ENCODE results near the gene CSNK2A3.

Gene CSNK2A3

GRCh38 chr11:11387207-11387606 is 34.2 kb upstream of the CSNK2A3 start:
- H3K9me3 Mint-ChIP-seq, result no peaks in the 10 kb centered on the region
- no peaks in the 10 kb centered on the region for H3K4me1 Mint-ChIP-seq (ENCODE audit: low read depth)
- H3K4me3 Mint-ChIP-seq, result no peak overlapping the region
- no peak for DNase-seq
- no peaks in the 10 kb centered on the region for H3K27me3 Mint-ChIP-seq
- H3K36me3 Mint-ChIP-seq (ENCODE audit: low read depth), result no peaks in the 10 kb centered on the region
- no peak overlapping the region for H3K27ac Mint-ChIP-seq

GRCh38 chr11:11384829-11385228 is 31.8 kb upstream of the CSNK2A3 start:
- Mint-ChIP-seq H3K9me3 (no peaks in the 10 kb centered on the region), H3K27me3 (no peaks in the 10 kb centered on the region), H3K4me1 (ENCODE audit: low read depth) (no peaks in the 10 kb centered on the region), H3K4me3 (no peak overlapping the region), H3K27ac (no peak overlapping the region), H3K36me3 (ENCODE audit: low read depth) (no peaks in the 10 kb centered on the region)
- no peak for DNase-seq

- Mint-ChIP-seq H3K4me1 (ENCODE audit: low read depth) (no peaks in the 10 kb centered on the region), H3K36me3 (ENCODE audit: low read depth) (no peaks in the 10 kb centered on the region), H3K9me3 (no peaks in the 10 kb centered on the region), H3K27ac (no peak overlapping the region), H3K27me3 (no peaks in the 10 kb centered on the region), H3K4me3 (no peak overlapping the region)
- no peak for DNase-seq
Measured at GRCh38 chr11:11383995-11384394, 30.9 kb upstream of the CSNK2A3 start.

DNA sequence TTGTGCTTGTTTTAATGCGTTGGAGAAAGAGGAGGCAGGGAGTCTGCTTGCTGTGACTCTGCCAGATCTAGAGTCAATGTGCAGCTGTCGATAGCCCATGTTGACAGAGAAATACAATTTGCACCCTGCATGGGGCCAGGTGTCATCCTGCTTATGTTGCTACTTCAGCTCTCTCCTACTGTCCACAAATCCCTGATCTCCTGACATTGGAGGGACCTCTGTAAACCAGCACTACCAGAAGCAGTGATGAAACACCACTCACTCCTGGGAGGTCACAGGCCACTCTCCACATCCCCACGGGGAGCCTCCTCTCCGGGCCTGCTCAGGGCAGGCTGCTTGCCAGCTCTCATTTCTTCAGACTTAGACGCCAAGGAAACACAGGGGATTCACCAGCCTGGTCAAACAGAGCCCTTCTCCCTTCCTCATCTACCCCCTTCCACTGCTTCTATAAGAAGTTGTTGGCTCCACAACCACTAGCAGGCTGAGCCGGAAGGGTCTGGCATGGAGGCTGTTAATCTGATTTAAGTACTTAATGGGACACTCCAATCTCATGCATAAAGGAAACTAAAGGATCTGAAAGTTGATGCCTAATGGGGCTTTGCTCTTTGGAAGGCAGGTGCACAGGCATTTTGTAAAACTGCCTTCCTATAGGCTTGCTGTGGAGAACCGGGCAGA is 29.9 kb upstream of the CSNK2A3 start:
- Mint-ChIP-seq H3K36me3 (ENCODE audit: low read depth) (no peaks in the 10 kb centered on the region), H3K27ac (no peak overlapping the region), H3K27me3 (no peaks in the 10 kb centered on the region), H3K9me3 (no peaks in the 10 kb centered on the region), H3K4me1 (ENCODE audit: low read depth) (no peaks in the 10 kb centered on the region), H3K4me3 (no peak overlapping the region)
- DNase-seq, result no peak

DNA sequence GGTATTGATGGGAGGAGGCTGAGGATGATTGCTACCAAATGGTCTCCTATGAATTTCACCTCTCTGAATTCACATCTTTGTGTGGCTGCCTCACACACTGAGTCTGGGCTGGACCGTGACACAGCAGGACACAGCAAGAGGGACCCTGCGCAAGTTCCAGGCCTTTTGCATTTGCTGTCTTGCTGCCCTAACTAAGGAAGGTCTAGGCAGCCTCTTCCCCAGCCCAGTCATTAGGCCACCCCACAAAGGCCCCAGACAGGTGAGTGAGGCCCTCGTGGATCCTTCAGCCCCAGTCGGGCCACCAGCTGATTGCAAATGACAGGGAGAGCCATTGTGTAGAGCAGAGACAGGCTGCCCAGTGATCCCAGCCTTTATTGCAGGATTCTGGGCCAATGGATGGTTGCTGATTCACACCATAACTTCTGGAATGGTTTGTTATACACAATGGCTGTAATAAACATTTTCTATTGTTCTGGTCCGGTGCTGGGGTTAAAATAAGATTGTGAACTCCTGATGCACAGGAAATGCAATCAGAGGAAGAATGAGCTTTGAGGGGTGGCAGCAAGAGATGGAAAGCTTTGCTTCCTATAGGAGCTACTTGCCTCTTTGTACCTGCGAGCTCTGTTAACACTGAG is 28.5 kb upstream of the CSNK2A3 start:
- Mint-ChIP-seq H3K36me3 (ENCODE audit: low read depth) (no peaks in the 10 kb centered on the region), H3K4me1 (ENCODE audit: low read depth) (no peaks in the 10 kb centered on the region), H3K27me3 (no peaks in the 10 kb centered on the region), H3K9me3 (no peaks in the 10 kb centered on the region), H3K27ac (no peak overlapping the region), H3K4me3 (no peak overlapping the region)
- DNase-seq, result no peak

GRCh38 chr11:11380883-11381282 is 27.8 kb upstream of the CSNK2A3 start:
- Mint-ChIP-seq H3K4me3 (no peak overlapping the region), H3K36me3 (ENCODE audit: low read depth) (no peaks in the 10 kb centered on the region)

GRCh38 chr11:11380340-11380739 is 27.3 kb upstream of the CSNK2A3 start:
- H3K36me3 Mint-ChIP-seq (ENCODE audit: low read depth), result no peaks in the 10 kb centered on the region
- DNase-seq, result no peak

More at GRCh38 chr11:11380883-11381282, 27.8 kb upstream of the CSNK2A3 start:
- Mint-ChIP-seq H3K9me3 (no peaks in the 10 kb centered on the region), H3K27me3 (no peaks in the 10 kb centered on the region), H3K4me1 (ENCODE audit: low read depth) (no peaks in the 10 kb centered on the region), H3K27ac (no peak overlapping the region)
- no peak for DNase-seq

DNA sequence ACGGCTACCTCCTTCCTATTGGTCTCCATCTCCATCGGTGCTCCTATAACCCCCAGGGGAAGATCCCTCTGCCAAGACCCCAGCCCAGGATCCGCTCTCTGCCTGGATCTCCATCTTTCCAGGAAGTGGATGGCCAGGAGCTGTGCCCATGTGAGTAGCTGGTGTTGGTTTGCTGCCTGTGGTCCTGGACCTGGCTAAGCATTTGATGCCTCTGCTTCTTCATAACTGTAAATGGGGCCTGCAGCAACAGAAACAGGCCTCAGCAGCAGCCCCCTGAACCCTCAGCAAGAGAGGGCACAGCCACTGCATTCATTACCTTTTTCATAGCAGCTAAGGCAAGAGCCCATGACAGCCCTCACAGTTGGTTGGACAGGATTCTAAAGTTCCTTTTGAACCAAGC is 26.6 kb upstream of the CSNK2A3 start:
- Mint-ChIP-seq H3K36me3 (ENCODE audit: low read depth) (no peaks in the 10 kb centered on the region), H3K4me3 (no peak overlapping the region), H3K27me3 (no peaks in the 10 kb centered on the region), H3K9me3 (no peaks in the 10 kb centered on the region), H3K27ac (no peak overlapping the region), H3K4me1 (ENCODE audit: low read depth) (no peaks in the 10 kb centered on the region)
- DNase-seq, result no peak

More at GRCh38 chr11:11380340-11380739, 27.3 kb upstream of the CSNK2A3 start:
- Mint-ChIP-seq H3K9me3 (no peaks in the 10 kb centered on the region), H3K27ac (no peak overlapping the region), H3K4me1 (ENCODE audit: low read depth) (no peaks in the 10 kb centered on the region), H3K27me3 (no peaks in the 10 kb centered on the region), H3K4me3 (no peak overlapping the region)

- no peak overlapping the region for H3K27ac Mint-ChIP-seq
- no peaks in the 10 kb centered on the region for H3K9me3 Mint-ChIP-seq
- H3K4me1 Mint-ChIP-seq (ENCODE audit: low read depth), result no peaks in the 10 kb centered on the region
- DNase-seq, result no peak
- H3K4me3 Mint-ChIP-seq, result no peak overlapping the region
- no peaks in the 10 kb centered on the region for H3K36me3 Mint-ChIP-seq (ENCODE audit: low read depth)
- H3K27me3 Mint-ChIP-seq, result peaks cover 4% of the 10 kb centered on the region
Measured at GRCh38 chr11:11378184-11378940, 25.3 kb upstream of the CSNK2A3 start.

GRCh38 chr11:11374358-11375148 is 21.5 kb upstream of the CSNK2A3 start:
- DNase-seq, result no peak
- H3K27ac Mint-ChIP-seq, result no peak overlapping the region
- no peaks in the 10 kb centered on the region for H3K36me3 Mint-ChIP-seq (ENCODE audit: low read depth)
- H3K4me3 Mint-ChIP-seq, result no peak overlapping the region
- H3K27me3 Mint-ChIP-seq, result peaks cover 11% of the 10 kb centered on the region
- no peaks in the 10 kb centered on the region for H3K4me1 Mint-ChIP-seq (ENCODE audit: low read depth)
- no peaks in the 10 kb centered on the region for H3K9me3 Mint-ChIP-seq

DNA sequence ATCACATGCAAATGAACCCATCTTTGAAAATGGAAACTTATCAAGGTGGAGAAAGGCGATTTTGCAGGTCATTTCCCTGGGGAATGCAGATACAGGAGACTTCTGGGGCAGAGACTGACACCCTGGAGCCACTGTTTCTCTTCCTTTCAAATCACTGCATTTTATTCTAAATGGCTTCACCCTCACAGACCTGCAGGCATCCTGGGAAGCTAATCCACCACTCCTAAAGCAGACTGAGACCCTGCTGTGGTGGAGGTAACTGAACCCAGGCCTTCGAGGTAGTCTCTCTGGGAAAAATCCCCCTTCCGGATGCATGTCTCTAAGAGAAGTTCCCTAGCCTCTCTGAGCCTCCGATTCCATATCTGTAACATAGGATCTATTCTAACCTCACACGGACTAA is 20.9 kb upstream of the CSNK2A3 start:
- no peaks in the 10 kb centered on the region for H3K9me3 Mint-ChIP-seq
- no peak overlapping the region for H3K4me3 Mint-ChIP-seq
- H3K27me3 Mint-ChIP-seq, result peaks cover 11% of the 10 kb centered on the region
- DNase-seq, result no peak
- no peak overlapping the region for H3K27ac Mint-ChIP-seq
- H3K36me3 Mint-ChIP-seq (ENCODE audit: low read depth), result no peaks in the 10 kb centered on the region
- no peaks in the 10 kb centered on the region for H3K4me1 Mint-ChIP-seq (ENCODE audit: low read depth)

DNA sequence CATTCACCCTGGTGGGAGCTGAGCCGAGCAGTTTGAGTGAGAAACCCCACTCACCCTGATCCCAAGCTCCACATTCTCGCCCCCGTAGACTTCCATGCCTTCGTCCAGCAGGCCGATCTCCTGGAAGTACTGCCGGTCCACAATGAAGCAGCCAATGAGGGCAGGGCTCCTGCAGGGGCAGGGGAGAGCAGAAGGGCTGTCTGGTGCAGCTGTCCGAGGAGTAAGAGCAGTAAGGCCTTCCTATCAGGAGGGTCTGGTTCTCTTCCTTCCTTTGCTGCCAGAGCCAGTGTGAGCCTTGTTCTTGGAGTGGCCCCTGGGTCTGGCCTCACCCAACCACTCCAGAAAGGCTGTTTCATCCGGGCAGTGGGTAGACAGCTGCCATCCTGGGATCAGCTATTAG is 19.4 kb upstream of the CSNK2A3 start:
- no peaks in the 10 kb centered on the region for H3K36me3 Mint-ChIP-seq (ENCODE audit: low read depth)
- no peak for DNase-seq
- H3K27ac Mint-ChIP-seq, result no peak overlapping the region
- no peaks in the 10 kb centered on the region for H3K9me3 Mint-ChIP-seq
- no peak overlapping the region for H3K4me3 Mint-ChIP-seq
- H3K27me3 Mint-ChIP-seq, result peaks cover 11% of the 10 kb centered on the region
- no peaks in the 10 kb centered on the region for H3K4me1 Mint-ChIP-seq (ENCODE audit: low read depth)

GRCh38 chr11:11370962-11371303 is 17.9 kb upstream of the CSNK2A3 start:
- Mint-ChIP-seq H3K9me3 (no peaks in the 10 kb centered on the region), H3K27ac (no peak overlapping the region), H3K4me1 (ENCODE audit: low read depth) (no peaks in the 10 kb centered on the region), H3K36me3 (ENCODE audit: low read depth) (no peaks in the 10 kb centered on the region), H3K27me3 (peaks cover 11% of the 10 kb centered on the region), H3K4me3 (no peak overlapping the region)
- no peak for DNase-seq

DNA sequence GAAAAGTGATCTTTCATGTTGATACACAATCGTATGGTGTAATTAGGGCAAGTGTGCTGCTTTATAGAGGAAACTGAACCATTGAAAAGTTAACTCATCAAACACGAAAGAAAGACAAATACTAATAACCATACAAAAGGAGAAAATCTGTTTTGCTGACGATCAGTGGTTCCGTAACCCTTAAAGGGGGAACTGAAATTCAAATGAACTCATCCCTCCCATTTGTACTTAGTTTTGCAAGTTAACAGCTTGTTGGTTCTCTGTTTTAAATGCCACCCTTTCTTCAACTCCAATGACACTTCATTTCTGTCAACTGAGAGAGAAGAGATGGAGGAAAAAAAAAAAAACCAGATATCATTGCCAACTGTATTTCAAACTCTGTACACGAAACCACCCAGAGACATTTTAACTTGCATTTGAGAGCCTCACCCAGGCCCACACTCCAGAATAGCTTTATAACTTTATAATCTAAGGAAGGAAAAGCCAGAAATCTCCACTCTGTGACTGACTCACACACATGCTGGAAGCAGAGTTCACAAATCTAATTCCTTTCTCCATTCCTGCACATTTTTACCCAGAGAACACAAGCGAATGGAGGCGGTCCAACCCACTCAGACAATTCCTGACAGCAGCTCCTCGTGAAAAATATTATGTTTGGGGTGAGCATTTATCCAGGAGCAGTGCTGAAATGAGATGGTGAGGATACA is 17.4 kb upstream of the CSNK2A3 start:
- peaks cover 13% of the 10 kb centered on the region for H3K27me3 Mint-ChIP-seq

More for the DNA sequence above, 17.4 kb upstream of the CSNK2A3 start:
- Mint-ChIP-seq H3K9me3 (no peaks in the 10 kb centered on the region), H3K4me1 (ENCODE audit: low read depth) (no peaks in the 10 kb centered on the region), H3K36me3 (ENCODE audit: low read depth) (no peaks in the 10 kb centered on the region), H3K27ac (no peak overlapping the region), H3K4me3 (no peak overlapping the region)
- DNase-seq, result no peak
